SK-N-SH (cell line): ENCODE measurements around the gene SOX8. TPM values are rescaled to one million over a fixed set of nuclear protein-coding genes. Genes with fewer than 3 reads are reported as not detected.

ENCODE experiments used
- CTCF ChIA-PET: fragments of 300-600, 350-600 bp; formaldehyde crosslinking; extraction: SDS; loops from one replicate; lab custom pipeline; 2021; lab: Yijun Ruan, JAX
- POLR2A ChIA-PET: fragments of 350-600 bp; sonication (Branson Sonifier 250); formaldehyde crosslinking; extraction: SDS; loops from one replicate; lab custom pipeline; 2020; ENCODE audit warnings: antibody characterized with exemption, inconsistent platforms; lab: Yijun Ruan, JAX
- DNase-seq: peaks from one replicate; pipeline ENCODE4 v3.0.0; 2012
- H2AFZ ChIP-seq: fragments of 200-600 bp; sonication (generic); 2 replicates; pipeline ENCODE4 v1.8.1; 2016; ENCODE audit warnings: antibody characterized with exemption, mild to moderate bottlenecking, low read depth
- H3F3A ChIP-seq: fragments of 200-600 bp; sonication (generic); replicated peaks from 2 replicates; pipeline ENCODE3; 2016; ENCODE audit warnings: antibody characterized with exemption, mild to moderate bottlenecking; ENCODE audit not compliant: insufficient read depth
- H3K27ac ChIP-seq, 2 experiments: fragments of 200-500 bp in 1 of 2; fragments of 200-600 bp in 1 of 2; sonication (Bioruptor generic) in 1 of 2; sonication (generic), shearing (Covaris generic) in 1 of 2; 2 replicates each; pipeline versions ENCODE4 v1.5.1 to v1.6.1; 2014 to 2016; ENCODE audit warnings: low read depth in 2 of 2, inconsistent platforms in 1 of 2, low read length in 1 of 2, mild to moderate bottlenecking in 1 of 2, mixed read lengths in 1 of 2
- H3K27me3 ChIP-seq: fragments of 200-600 bp; sonication (generic), shearing (Covaris generic); 2 replicates; pipeline ENCODE4 v1.6.1; 2016; ENCODE audit warnings: mixed run types; ENCODE audit not compliant: insufficient read depth
- H3K36me3 ChIP-seq, 2 experiments: fragments of 200-500 bp in 1 of 2; fragments of 200-600 bp in 1 of 2; sonication (Bioruptor generic) in 1 of 2; sonication (generic) in 1 of 2; replicated peaks in 1 of 2; 2 replicates each; pipeline versions ENCODE3 to v1.5.1; 2014 to 2016; ENCODE audit warnings: low read length in 1 of 2, mild to moderate bottlenecking in 1 of 2; ENCODE audit not compliant: insufficient read depth in 2 of 2, control insufficient read depth in 1 of 2
- H3K4me1 ChIP-seq, 2 experiments: fragments of 200-500 bp in 1 of 2; fragments of 200-600 bp in 1 of 2; sonication (Bioruptor generic) in 1 of 2; sonication (generic), shearing (Covaris generic) in 1 of 2; 2 replicates each; pipeline versions ENCODE4 v1.5.1 to v1.6.1; 2014 to 2016; ENCODE audit warnings: low read depth in 1 of 2, low read length in 1 of 2, mixed run types in 1 of 2; ENCODE audit not compliant: insufficient read depth in 2 of 2, control insufficient read depth in 1 of 2
- H3K4me2 ChIP-seq: fragments of 200-600 bp; sonication (generic), shearing (Covaris generic); 2 replicates; pipeline ENCODE4 v1.6.1; 2017; ENCODE audit warnings: mixed run types
- H3K4me3 ChIP-seq, 2 experiments: fragments of 200-500 bp in 1 of 2; fragments of 200-600 bp in 1 of 2; sonication (Bioruptor generic) in 1 of 2; sonication (generic), shearing (Covaris generic) in 1 of 2; 2 replicates each; pipeline versions ENCODE4 v1.5.1 to v1.8.1; 2014 to 2016; ENCODE audit warnings: low read depth in 2 of 2, inconsistent platforms in 1 of 2, low read length in 1 of 2, mild to moderate bottlenecking in 1 of 2, mixed read lengths in 1 of 2, moderate library complexity in 1 of 2
- H3K79me2 ChIP-seq: fragments of 200-600 bp; sonication (generic); 2 replicates; pipeline ENCODE4 v1.8.1; 2017; ENCODE audit warnings: mild to moderate bottlenecking; ENCODE audit not compliant: insufficient read depth
- H3K9ac ChIP-seq: fragments of 200-600 bp; sonication (generic); 2 replicates; pipeline ENCODE4 v1.6.1; 2017; ENCODE audit warnings: mixed run types
- H3K9me2 ChIP-seq: fragments of 200-600 bp; sonication (generic); 2 replicates; pipeline ENCODE4 v1.6.1; 2017; ENCODE audit warnings: mixed run types
- H3K9me3 ChIP-seq: fragments of 200-600 bp; sonication (generic); 2 replicates; pipeline ENCODE4 v1.6.1; 2017; ENCODE audit warnings: mixed run types, mild to moderate bottlenecking, moderate library complexity
- H4K20me1 ChIP-seq: fragments of 200-600 bp; sonication (generic); 2 replicates; pipeline ENCODE4 v1.6.1; 2017; ENCODE audit warnings: mild to moderate bottlenecking, mixed run types; ENCODE audit not compliant: insufficient read depth
- ELF1 ChIP-seq: IDR thresholded peaks from 2 replicates; pipeline ENCODE4 v1.4.0; 2012
- EP300 ChIP-seq, 2 experiments: IDR thresholded peaks; 2 replicates each; pipeline versions ENCODE4 v1.4.0 to v1.6.1; 2012; ENCODE audit warnings: borderline replicate concordance in 1 of 2, low read depth in 1 of 2, low read length in 1 of 2
- FOXJ3 ChIP-seq: sonication (generic); formaldehyde crosslinking; IDR thresholded peaks from 2 replicates; pipeline ENCODE4 v1.5.1; 2020; ENCODE audit warnings: mild to moderate bottlenecking, missing genetic modification reagents
- GABPA ChIP-seq: IDR thresholded peaks from 2 replicates; pipeline ENCODE4 v1.4.0; 2012; ENCODE audit warnings: low read depth, mild to moderate bottlenecking
- GATA2 ChIP-seq: sonication (generic); formaldehyde crosslinking; IDR thresholded peaks from 2 replicates; pipeline ENCODE4 v1.5.0; 2020; ENCODE audit warnings: mild to moderate bottlenecking, missing genetic modification reagents
- IRF3 ChIP-seq: fragments of 150-350 bp; IDR thresholded peaks from 2 replicates; pipeline ENCODE4 v1.6.1; 2016; ENCODE audit warnings: mild to moderate bottlenecking, low read depth, low read length
- JUND ChIP-seq: IDR thresholded peaks from 2 replicates; pipeline ENCODE4 v1.4.0; 2012
- MXI1 ChIP-seq: IDR thresholded peaks from 2 replicates; pipeline ENCODE4 v1.6.1; 2012; ENCODE audit warnings: mild to moderate bottlenecking, low read depth, low read length, improper control_type of control experiment
- NRF1 ChIP-seq: IDR thresholded peaks from 2 replicates; pipeline ENCODE4 v1.6.1; 2012; ENCODE audit warnings: low read depth, mild to moderate bottlenecking, low read length
- PBX3 ChIP-seq: IDR thresholded peaks from 2 replicates; pipeline ENCODE4; 2012
- REST ChIP-seq: IDR thresholded peaks from 2 replicates; pipeline ENCODE4 v1.6.1; 2012; ENCODE audit warnings: mild to moderate bottlenecking, low read depth, low read length, moderate library complexity
- RFX5 ChIP-seq: IDR thresholded peaks from 2 replicates; pipeline ENCODE4 v1.6.1; 2012; ENCODE audit warnings: mild to moderate bottlenecking, improper control_type of control experiment, low read length
- RXRA ChIP-seq: IDR thresholded peaks from 2 replicates; pipeline ENCODE4 v1.4.0; 2012; ENCODE audit warnings: low read depth, mild to moderate bottlenecking, borderline replicate concordance
- SMC3 ChIP-seq: IDR thresholded peaks from 2 replicates; pipeline ENCODE4 v1.6.1; 2012; ENCODE audit warnings: low read depth, low read length, improper control_type of control experiment
- TEAD4 ChIP-seq: IDR thresholded peaks from 2 replicates; pipeline ENCODE4 v1.4.0; 2012; ENCODE audit warnings: mild to moderate bottlenecking, borderline replicate concordance; ENCODE audit not compliant: insufficient read depth
- ZBTB33 ChIP-seq: IDR thresholded peaks from 2 replicates; pipeline ENCODE4 v1.4.0; 2012; ENCODE audit warnings: low read depth, borderline replicate concordance
- WGBS: methylation state at CpG from one replicate; pipeline ENCODE4 v1.1.6; 2017; ENCODE audit warnings: low lambda C conversion rate; 5-methylcytosine and 5-hydroxymethylcytosine counted together
- polyA plus RNA-seq, 3 experiments: library from polyadenylated mRNA; depleted of rRNA; stranded (reverse); fragments of >200 nt; gene quantifications; 2 replicates each; pipeline ENCODE4 v1.2.3, GENCODE V29; 2012

Gene SOX8
- polyA plus RNA-seq, 1 of the 3 experiments (the other 2 are of a cell fraction): not detected

GRCh38 chr16:1019231-1020090 is 37.9 kb downstream of the SOX8 start:
- Histone ChIP-seq H2AFZ (peak overlapping the region; percentile 60; the same call in 1 of the 2 replicates), H3K27me3 (peaks cover 65% of the 10 kb centered on the region), H3K79me2 (no peaks in the 10 kb centered on the region), H3F3A (no peaks in the 10 kb centered on the region), H3K9me3 (no peaks in the 10 kb centered on the region), H3K27ac (no peak overlapping the region), H3K4me1 (peaks cover 9 to 13% of the 10 kb centered on the region in 2 experiments; a peak in 3 of 4 replicates), H4K20me1 (0 out of 2 replicates have a peak, but pooled peaks cover 5% of the 10 kb centered on the region), H3K4me2 (peak overlapping the region; percentile 75), H3K36me3 (no peaks in the 10 kb centered on the region), H3K9me2 (no peaks in the 10 kb centered on the region), H3K4me3 (peak overlapping the region in 1 of 2 experiments; percentile 41; a peak in 2 of 4 replicates), H3K9ac (no peak overlapping the region)
- POLR2A ChIA-PET: no interaction called here
- 8% methylated on average over 19 of the region's 66 CpGs for WGBS
- DNase-seq: peak; percentile 85
- TF ChIP-seq FOXJ3 (CRISPR knock-in tag) (0 out of 2 replicates have a peak, but pooled peaks have one; percentile 3), NRF1 (no peak), RXRA (0 out of 2 replicates have a peak, but pooled peaks have one; percentile 20), GATA2 (CRISPR knock-in tag) (peak; percentile 17; the same call in 1 of the 2 replicates), IRF3 (no peak)
- CTCF ChIA-PET: interaction anchor here (0.7 to 2.4 kb wide), 7 partner anchors 13 to 254 kb away, joined by 3 to 6 read pairs (median 4); no protein-coding TSS in a partner anchor

GRCh38 chr16:1020091-1020399 is 38.5 kb downstream of the SOX8 start:
- peaks cover 71% of the 10 kb centered on the region for H3K27me3 ChIP-seq
- peak overlapping the region; percentile 60; the same call in 1 of the 2 replicates for H2AFZ ChIP-seq
- H3K9ac ChIP-seq: no peak overlapping the region
- H3K4me1 ChIP-seq: peaks cover 9 to 13% of the 10 kb centered on the region in 2 experiments; a peak in 3 of 4 replicates
- H3K9me3 ChIP-seq: no peaks in the 10 kb centered on the region
- 0 out of 2 replicates have a peak, but pooled peaks cover 5% of the 10 kb centered on the region for H4K20me1 ChIP-seq
- WGBS: no CpG with 5 or more reads among the region's 11 CpGs
- peak overlapping the region in 1 of 2 experiments; percentile 41; a peak in 2 of 4 replicates for H3K4me3 ChIP-seq
- H3K9me2 ChIP-seq: no peaks in the 10 kb centered on the region
- peak overlapping the region; percentile 75 for H3K4me2 ChIP-seq
- H3K27ac ChIP-seq: no peak overlapping the region
- H3K79me2 ChIP-seq: no peaks in the 10 kb centered on the region
- POLR2A ChIA-PET: no interaction called here
- H3K36me3 ChIP-seq: no peaks in the 10 kb centered on the region
- DNase-seq: no peak
- no peaks in the 10 kb centered on the region for H3F3A ChIP-seq
- CTCF ChIA-PET: interaction anchor here (1.0 to 2.4 kb wide), 2 partner anchors 83 to 254 kb away, joined by 3 to 6 read pairs; no protein-coding TSS in a partner anchor
- no peak for TF ChIP-seq MXI1
- TF ChIP-seq ZBTB33: no peak
- TF ChIP-seq EP300 (IDR thresholded peaks at IDR 0.05; ENCODE audit: borderline replicate concordance in 1 of 2, low read depth in 1 of 2, low read length in 1 of 2): no peak
- TF ChIP-seq REST: no peak
- TF ChIP-seq JUND: no peak
- TF ChIP-seq IRF3: no peak
- no peak for TF ChIP-seq GABPA
- no peak for TF ChIP-seq ELF1
- TF ChIP-seq TEAD4: no peak
- no peak for TF ChIP-seq SMC3
- TF ChIP-seq RFX5: no peak
- no peak for TF ChIP-seq PBX3
